Rectal smooth muscle tissue (tissue), 1 donor: ENCODE measurements around the gene MYO3B.
"Not testable (repeated sequence)": the region's sequence is repeated elsewhere in the genome, so short reads cannot be mapped to it uniquely, and the experiment has no call there.

Experiments used
- H3K27ac ChIP-seq: one replicate; pipeline ENCODE4 v1.7.0; 2013; ENCODE audit warnings: low read depth, low read length, inconsistent platforms
- H3K27me3 ChIP-seq: one replicate; pipeline ENCODE4 v1.7.0; 2013; ENCODE audit warnings: low read length; ENCODE audit not compliant: control insufficient read depth, insufficient read depth
- H3K36me3 ChIP-seq: one replicate; pipeline ENCODE4 v1.7.0; 2013; ENCODE audit warnings: low read length; ENCODE audit not compliant: control insufficient read depth, insufficient read depth
- H3K4me1 ChIP-seq: one replicate; pipeline ENCODE4 v1.7.0; 2013; ENCODE audit warnings: low read length; ENCODE audit not compliant: control insufficient read depth, insufficient read depth
- H3K4me3 ChIP-seq: one replicate; pipeline ENCODE4 v1.7.0; 2013; ENCODE audit warnings: low read length
- H3K9ac ChIP-seq: one replicate; pipeline ENCODE4 v1.7.0; 2013; ENCODE audit warnings: low read length

The MYO3B gene

DNA sequence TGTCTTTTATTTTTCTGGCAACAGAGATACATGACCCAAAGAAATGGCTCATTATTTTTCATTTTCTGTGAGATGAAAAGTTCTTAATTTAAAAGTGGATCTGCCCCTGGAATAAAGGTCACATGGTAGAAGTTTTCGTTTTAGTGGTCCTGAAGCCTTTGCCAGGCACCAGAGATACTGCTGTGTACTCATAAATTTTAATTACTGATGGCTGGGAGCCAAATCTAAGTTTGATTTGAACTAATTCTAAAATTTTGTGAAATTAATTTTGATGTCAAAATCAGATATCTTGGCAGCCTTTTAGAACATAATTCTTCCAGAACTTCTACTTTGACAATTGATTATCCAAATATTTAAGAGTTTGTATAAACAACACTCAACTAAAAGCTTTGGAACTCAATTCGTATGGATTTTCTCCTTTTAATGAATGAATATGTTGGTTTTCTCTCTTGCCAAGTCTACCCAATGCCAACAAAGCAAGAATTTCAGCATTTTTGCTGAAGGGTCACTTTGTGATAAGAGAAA lies 408.7 kb downstream of the MYO3B start:
- no peaks in the 10 kb centered on the region for H3K36me3 ChIP-seq
- no peak overlapping the region for H3K9ac ChIP-seq
- no peak overlapping the region for H3K4me3 ChIP-seq
- no peaks in the 10 kb centered on the region for H3K27me3 ChIP-seq
- no peak overlapping the region for H3K27ac ChIP-seq
- peaks cover 2% of the 10 kb centered on the region for H3K4me1 ChIP-seq

DNA sequence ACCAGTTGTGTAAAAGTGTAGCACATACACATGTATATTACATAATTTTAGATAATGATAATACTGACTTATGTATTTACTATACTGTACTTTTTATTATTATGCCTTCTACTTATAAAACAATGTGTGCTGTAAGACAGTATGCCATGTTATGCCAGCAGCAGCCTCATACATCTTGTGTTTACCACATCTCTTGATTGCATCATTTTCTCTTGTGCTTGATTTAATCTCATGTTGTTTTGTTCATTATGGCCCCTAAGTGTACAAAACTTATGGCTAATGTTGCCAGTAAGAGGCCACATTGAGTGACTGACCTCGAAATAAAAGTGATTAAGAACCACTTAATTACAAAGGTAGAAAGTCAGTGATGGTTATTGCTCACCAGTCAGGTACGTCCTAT lies 409.2 kb downstream of the MYO3B start:
- no peaks in the 10 kb centered on the region for H3K27me3 ChIP-seq
- peaks cover 2% of the 10 kb centered on the region for H3K4me1 ChIP-seq
- H3K36me3 ChIP-seq, result no peaks in the 10 kb centered on the region
- H3K9ac ChIP-seq, result no peak overlapping the region
- H3K27ac ChIP-seq, result no peak overlapping the region
- no peak overlapping the region for H3K4me3 ChIP-seq

DNA sequence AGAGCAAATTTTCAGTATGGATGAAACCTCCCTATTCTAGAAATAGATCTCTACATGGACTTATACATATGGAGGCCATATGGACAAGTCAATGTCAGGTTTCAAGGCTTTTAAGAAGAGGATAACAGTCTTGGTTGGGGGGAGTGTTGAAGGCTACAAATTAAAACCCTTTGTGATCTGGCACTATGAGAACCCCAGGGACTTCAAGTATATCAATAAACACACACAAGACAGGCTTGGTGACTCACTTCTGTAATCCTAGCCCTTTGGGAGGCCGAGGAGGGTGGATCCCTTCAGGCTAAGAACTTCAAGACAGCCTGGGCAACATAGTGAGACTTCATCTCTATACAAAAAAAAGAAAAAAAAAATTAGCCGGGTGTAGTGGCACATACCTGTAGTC lies 410.0 kb downstream of the MYO3B start:
- H3K4me1 ChIP-seq, result peaks cover 2% of the 10 kb centered on the region
- H3K27ac ChIP-seq, result no peak overlapping the region
- H3K27me3 ChIP-seq, result no peaks in the 10 kb centered on the region
- no peak overlapping the region for H3K9ac ChIP-seq
- no peak overlapping the region for H3K4me3 ChIP-seq
- no peaks in the 10 kb centered on the region for H3K36me3 ChIP-seq

DNA sequence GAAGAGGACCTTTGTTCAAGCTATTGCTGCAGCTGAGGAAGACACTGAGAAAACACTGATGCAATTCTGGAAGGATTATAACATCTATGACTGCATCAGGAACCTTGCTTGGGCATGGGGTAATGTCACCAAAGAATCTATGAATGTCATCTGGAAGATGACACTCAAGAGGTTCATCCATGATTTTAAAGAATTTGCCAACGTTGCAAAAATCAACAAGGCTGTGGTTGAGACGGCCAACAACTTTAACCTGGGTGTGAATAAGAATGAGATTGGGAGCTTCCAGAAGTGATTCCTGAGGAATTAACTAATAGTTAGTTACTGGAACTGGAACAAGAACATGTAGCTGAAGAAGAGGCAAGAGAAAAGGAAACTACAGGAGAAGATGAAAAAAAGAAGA lies 410.8 kb downstream of the MYO3B start:
- Histone ChIP-seq H3K27me3 (no peaks in the 10 kb centered on the region), H3K9ac (no peak overlapping the region), H3K4me3 (no peak overlapping the region), H3K27ac (no peak overlapping the region), H3K4me1 (peaks cover 2% of the 10 kb centered on the region), H3K36me3 (no peaks in the 10 kb centered on the region)

DNA sequence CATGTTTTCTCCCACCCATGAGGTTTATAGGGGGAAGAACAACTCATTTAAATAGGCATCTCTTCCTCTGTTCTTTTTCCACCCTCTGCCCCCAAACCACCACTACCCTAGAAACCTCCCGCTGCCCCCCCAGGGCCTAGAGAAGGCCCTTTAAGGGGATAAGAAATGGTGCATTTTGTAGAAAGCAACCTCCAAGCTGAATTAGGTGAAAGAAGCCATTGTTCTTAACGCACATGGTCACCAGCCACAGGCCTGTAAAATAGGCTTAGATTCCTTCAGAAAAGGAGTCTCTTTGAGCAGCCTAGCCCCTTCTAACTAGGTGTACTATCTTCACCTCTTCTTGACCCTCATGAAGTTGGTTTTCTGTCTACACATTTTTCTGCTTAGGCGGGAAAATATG lies 418.6 kb downstream of the MYO3B start:
- Histone ChIP-seq H3K27me3 (no peaks in the 10 kb centered on the region), H3K27ac (no peak overlapping the region), H3K4me1 (peaks cover 10% of the 10 kb centered on the region), H3K9ac (no peak overlapping the region), H3K4me3 (no peak overlapping the region), H3K36me3 (no peaks in the 10 kb centered on the region)

DNA sequence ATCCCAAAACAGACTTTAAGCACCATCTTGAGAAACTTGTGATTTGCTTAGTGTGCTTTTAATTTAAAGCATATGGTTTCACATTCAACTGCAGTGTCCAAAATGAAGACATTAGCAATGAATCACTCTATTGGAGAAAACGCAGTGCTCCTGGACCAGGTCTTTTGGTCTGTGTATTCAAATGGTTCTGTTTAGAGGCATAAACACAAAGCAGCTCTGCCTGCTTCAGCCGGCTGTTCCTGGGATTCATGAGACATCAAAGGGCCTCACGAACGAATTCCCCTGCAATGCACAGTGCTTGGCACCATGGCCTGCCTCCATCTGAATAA lies 420.1 kb downstream of the MYO3B start:
- H3K36me3 ChIP-seq, result no peaks in the 10 kb centered on the region
- H3K9ac ChIP-seq, result no peak overlapping the region
- H3K27ac ChIP-seq, result no peak overlapping the region
- H3K4me1 ChIP-seq, result peaks cover 10% of the 10 kb centered on the region
- H3K27me3 ChIP-seq, result no peaks in the 10 kb centered on the region
- H3K4me3 ChIP-seq, result no peak overlapping the region

DNA sequence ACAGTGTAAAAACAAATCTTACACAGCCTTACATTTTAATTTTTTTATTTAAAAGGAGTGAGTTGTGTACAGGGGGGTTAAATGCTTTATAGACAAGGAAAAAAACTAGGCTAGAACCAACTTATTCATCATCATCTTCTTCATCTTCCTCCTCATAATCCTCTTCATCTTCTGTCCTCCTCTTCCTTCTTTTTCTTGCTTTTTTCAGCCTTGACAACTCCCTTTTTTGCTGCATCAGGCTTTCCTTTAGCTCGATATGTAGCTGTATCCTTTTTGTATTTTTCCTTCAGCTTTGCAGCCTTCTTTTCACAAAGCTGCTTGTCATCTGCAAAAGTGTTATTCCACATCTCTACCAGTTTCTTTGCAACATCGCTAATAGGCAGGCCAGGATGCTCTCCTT lies 423.5 kb downstream of the MYO3B start:
- Histone ChIP-seq H3K4me3 (no peak overlapping the region), H3K9ac (no peak overlapping the region), H3K27me3 (no peaks in the 10 kb centered on the region), H3K4me1 (peaks cover 10% of the 10 kb centered on the region), H3K36me3 (no peaks in the 10 kb centered on the region), H3K27ac (no peak overlapping the region)

DNA sequence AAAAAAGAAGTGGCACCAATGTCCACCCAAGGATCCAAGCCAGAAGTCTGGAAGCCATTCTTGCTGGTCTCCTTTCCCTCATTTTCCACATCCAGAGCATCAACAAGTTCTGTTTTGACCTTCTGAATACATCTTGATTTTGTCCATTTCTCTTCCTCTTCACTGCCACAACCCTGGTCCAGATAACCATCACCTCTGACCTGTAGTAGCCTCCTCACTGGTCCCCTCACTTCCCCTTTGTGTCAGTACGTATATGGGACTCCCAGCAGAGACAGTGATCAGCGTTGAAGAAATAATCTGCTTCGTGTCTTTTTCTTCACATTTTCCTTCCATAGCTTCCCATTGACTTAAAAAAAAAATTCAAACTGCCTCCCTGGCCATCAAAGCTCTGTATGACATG lies 427.9 kb downstream of the MYO3B start:
- Histone ChIP-seq H3K27me3 (no peaks in the 10 kb centered on the region), H3K27ac (no peak overlapping the region), H3K4me1 (no peaks in the 10 kb centered on the region), H3K36me3 (no peaks in the 10 kb centered on the region), H3K9ac (no peak overlapping the region), H3K4me3 (no peak overlapping the region)

DNA sequence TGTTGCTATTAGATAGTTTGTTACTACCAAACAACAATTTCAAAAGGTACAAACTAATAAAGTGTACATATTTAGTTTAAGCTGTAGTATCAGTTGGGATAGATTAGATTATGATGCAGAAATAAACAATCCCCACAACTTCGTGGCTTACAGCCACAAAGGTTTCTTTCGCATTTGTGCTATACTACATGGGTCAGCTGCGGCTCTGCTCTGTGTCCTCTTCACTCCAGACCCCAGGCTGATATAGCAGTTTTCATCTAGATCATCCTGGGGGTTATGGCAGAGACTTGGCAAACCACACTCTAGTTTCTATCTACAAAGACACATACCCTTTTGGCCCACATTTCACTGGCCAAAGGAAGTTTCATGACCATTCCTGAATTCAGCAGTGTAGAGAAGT lies 429.2 kb downstream of the MYO3B start:
- no peaks in the 10 kb centered on the region for H3K4me1 ChIP-seq
- H3K4me3 ChIP-seq, result no peak overlapping the region
- H3K27me3 ChIP-seq, result no peaks in the 10 kb centered on the region
- no peak overlapping the region for H3K27ac ChIP-seq
- H3K36me3 ChIP-seq, result no peaks in the 10 kb centered on the region
- no peak overlapping the region for H3K9ac ChIP-seq

DNA sequence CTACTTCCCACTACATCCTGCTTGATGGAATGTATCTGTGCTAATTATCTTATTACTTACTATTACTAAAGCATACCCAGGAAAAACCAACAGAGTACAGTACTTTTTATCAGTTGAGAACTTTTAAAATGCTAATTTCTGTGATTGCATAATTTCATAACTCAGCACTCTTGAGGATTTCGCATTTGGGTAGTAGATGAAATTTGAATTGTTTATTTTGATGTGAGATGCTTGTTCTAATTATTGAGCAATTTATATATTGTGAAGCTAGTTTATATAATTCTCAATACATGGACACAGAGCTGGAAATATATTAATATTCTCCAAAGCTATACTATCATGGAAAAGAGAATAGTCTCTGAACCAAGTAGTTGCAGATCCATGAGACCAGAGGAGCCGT lies 432.7 kb downstream of the MYO3B start:
- H3K27ac ChIP-seq, result no peak overlapping the region
- no peaks in the 10 kb centered on the region for H3K27me3 ChIP-seq
- H3K9ac ChIP-seq, result no peak overlapping the region
- no peaks in the 10 kb centered on the region for H3K36me3 ChIP-seq
- no peaks in the 10 kb centered on the region for H3K4me1 ChIP-seq
- H3K4me3 ChIP-seq, result no peak overlapping the region

DNA sequence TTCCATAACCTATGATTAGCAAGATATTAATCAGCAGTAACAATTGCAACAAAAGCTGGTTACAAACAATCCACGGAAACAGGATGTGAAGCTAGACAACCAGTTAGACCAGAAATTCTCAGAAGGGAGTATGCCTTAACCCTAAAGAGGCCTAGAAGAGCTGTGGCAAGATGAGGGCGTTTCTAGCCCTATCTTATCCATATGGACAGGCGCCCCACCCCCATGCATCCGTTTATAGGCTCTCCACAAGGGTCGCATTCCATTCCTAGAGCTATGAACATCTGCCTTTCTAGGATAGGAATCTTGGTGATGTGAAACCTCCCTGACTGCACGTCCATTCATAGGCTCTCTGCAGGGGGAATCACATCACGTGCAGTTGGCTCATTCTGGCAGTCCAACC lies 441.0 kb downstream of the MYO3B start:
- not testable (repeated sequence) for H3K4me3 ChIP-seq, H3K4me1 ChIP-seq, H3K36me3 ChIP-seq, H3K27me3 ChIP-seq, H3K9ac ChIP-seq, H3K27ac ChIP-seq

DNA sequence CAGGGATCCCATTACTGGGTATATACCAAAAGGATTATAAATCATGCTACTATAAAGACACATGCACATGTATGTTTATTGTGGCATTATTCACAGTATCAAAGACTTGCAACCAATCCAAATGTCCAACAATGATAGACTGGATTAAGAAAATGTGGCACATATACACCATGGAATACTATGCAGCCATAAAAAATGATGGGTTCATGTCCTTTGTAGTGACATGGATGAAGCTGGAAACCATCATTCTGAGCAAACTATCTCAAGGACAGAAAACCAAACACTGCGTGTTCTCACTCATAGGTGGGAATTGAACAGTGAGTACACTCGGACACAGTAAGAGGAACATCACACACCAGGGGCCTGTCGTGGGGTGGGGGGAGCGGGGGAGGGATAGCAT lies 457.1 kb downstream of the MYO3B start:
- H3K27ac ChIP-seq, H3K4me3 ChIP-seq, H3K27me3 ChIP-seq, H3K9ac ChIP-seq, H3K36me3 ChIP-seq, H3K4me1 ChIP-seq: not testable (repeated sequence)

DNA sequence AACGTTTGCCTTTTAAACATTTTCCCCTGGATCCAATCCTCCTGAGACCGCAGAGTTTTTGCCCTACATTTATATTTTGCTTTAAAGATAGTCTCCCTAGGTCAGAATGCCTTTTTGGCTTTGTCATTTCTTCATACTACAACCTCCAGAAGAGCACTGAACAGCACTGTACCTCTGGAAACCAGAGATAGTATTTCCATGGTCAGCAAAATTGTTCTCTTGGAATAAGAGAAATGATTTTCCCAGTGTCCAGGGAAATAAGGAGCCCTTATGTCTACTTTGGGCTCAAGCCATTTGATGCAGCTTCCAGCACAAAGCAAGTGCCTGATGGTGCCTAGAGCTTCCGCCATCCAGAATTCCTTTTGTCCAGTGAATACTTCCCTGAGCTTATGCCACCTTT lies 461.7 kb downstream of the MYO3B start:
- no peak overlapping the region for H3K27ac ChIP-seq
- no peak overlapping the region for H3K9ac ChIP-seq
- no peaks in the 10 kb centered on the region for H3K36me3 ChIP-seq
- no peaks in the 10 kb centered on the region for H3K4me1 ChIP-seq
- no peak overlapping the region for H3K4me3 ChIP-seq
- H3K27me3 ChIP-seq, result no peaks in the 10 kb centered on the region

DNA sequence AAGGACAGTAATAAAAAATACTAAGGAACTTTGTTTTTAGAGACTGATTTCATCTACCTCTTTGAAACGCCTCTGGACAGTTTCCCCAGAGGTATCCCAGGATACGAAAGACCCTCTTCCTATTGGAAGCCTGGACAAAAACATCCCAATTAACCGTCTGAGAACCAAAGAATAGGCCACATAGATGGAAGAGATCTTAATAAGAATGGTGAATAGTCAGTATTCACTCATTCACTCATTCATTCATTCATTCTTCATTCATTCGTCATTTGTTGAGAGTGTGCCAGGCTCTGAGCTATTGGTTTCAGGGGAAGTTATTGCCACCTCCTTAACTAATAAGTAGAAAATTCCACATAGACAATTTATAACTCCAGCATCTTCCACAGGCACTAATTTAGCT lies 464.0 kb downstream of the MYO3B start:
- H3K27me3 ChIP-seq, result no peaks in the 10 kb centered on the region
- H3K36me3 ChIP-seq, result no peaks in the 10 kb centered on the region
- no peaks in the 10 kb centered on the region for H3K4me1 ChIP-seq
- H3K4me3 ChIP-seq, result no peak overlapping the region
- no peak overlapping the region for H3K27ac ChIP-seq
- H3K9ac ChIP-seq, result no peak overlapping the region
